UCSD-AML1 (cell line): ENCODE data around the gene DPP3.
"Not testable (repeated sequence)": the region's sequence is repeated elsewhere in the genome, so short reads cannot be mapped to it uniquely, and the experiment has no call there.

Source experiments
- DNase-seq: peaks from one replicate; lab custom pipeline; 2025; ENCODE audit not compliant: unreplicated experiment; lab: John Stamatoyannopoulos, UW

The DPP3 gene

GRCh38 chr11:66464116-66464515 lies 16.1 kb upstream of the DPP3 start:
- not testable (repeated sequence) for DNase-seq

- no peak for DNase-seq
These were observed 15.3 kb upstream of the DPP3 start for GRCh38 chr11:66464916-66465315.

GRCh38 chr11:66465373-66466224 lies 14.6 kb upstream of the DPP3 start:
- DNase-seq, result no peak

- peak; percentile 93 for DNase-seq
These were observed 13.8 kb upstream of the DPP3 start, which contains the start of gene PELI3 for GRCh38 chr11:66466225-66467033. TSS of gene PELI3 (plus strand) at chr11:66466905. CDS start at chr11:66468129, 1,224 bp downstream.

- no peak for DNase-seq
These were observed 13.1 kb upstream of the DPP3 start for GRCh38 chr11:66467034-66467659.

GRCh38 chr11:66467756-66468155 lies 12.5 kb upstream of the DPP3 start:
- peak; percentile 45 for DNase-seq

GRCh38 chr11:66468691-66469090 lies 11.5 kb upstream of the DPP3 start:
- DNase-seq, result no peak

GRCh38 chr11:66469441-66469840 lies 10.8 kb upstream of the DPP3 start:
- no peak for DNase-seq

GRCh38 chr11:66470015-66470414 lies 10.2 kb upstream of the DPP3 start:
- no peak for DNase-seq

- no peak for DNase-seq
These were observed 9.1 kb upstream of the DPP3 start for GRCh38 chr11:66471142-66471541.

- DNase-seq, result no peak
These were observed 8.2 kb upstream of the DPP3 start for GRCh38 chr11:66472054-66472453.

GRCh38 chr11:66473167-66473566 lies 7.1 kb upstream of the DPP3 start:
- DNase-seq, result no peak

- DNase-seq, result no peak
These were observed 6.4 kb upstream of the DPP3 start for GRCh38 chr11:66473608-66474515.

- no peak for DNase-seq
These were observed 4.7 kb upstream of the DPP3 start for GRCh38 chr11:66475349-66476172.

- no peak for DNase-seq
These were observed 3.9 kb upstream of the DPP3 start for GRCh38 chr11:66476173-66476840.

GRCh38 chr11:66476841-66477251 lies 3.4 kb upstream of the DPP3 start:
- DNase-seq, result no peak

GRCh38 chr11:66477263-66478201 lies 2.7 kb upstream of the DPP3 start:
- DNase-seq, result no peak
